HG02798 (cell line): ENCODE measurements around the gene TBC1D17.

Experiments
- ATAC-seq: cut with Tn5 transposase; IDR thresholded peaks from one replicate; pipeline ENCODE4 v1.9.1; 2021; ENCODE audit warnings: mild to moderate bottlenecking; ENCODE audit not compliant: unreplicated experiment, poor library complexity

TBC1D17 gene

DNA sequence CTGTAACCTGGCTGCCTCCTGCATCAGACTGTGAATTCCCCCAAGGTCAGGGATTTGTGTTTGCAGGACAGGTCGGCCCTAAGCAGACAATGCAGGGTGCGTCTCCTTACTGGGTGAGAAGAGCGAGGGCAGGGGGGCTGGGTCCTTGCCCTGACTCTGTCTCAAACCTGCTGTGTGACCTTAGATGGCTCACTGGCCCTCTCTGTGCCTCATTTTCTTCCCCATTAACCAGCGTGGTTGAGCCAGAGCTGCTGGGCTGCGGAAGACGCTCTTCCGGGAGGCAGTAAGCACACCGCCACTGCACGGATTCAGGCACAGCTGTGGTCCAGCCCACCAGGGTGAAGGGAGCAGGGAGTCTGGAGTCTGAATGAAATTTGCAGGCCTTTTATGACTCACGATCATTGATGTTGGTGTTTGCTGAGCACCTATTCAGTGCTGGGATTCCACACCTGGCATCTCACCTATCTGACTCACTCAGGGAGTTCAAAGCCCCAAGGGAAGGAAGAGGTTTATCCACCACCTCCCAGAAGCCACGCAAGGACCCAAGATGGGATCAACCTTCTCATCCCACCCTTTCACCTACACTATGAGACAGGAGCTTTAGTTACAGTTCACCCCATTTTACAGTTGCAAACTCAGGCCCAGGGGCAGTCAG is 2.9 kb upstream of the TBC1D17 start:
- no peak for ATAC-seq

DNA sequence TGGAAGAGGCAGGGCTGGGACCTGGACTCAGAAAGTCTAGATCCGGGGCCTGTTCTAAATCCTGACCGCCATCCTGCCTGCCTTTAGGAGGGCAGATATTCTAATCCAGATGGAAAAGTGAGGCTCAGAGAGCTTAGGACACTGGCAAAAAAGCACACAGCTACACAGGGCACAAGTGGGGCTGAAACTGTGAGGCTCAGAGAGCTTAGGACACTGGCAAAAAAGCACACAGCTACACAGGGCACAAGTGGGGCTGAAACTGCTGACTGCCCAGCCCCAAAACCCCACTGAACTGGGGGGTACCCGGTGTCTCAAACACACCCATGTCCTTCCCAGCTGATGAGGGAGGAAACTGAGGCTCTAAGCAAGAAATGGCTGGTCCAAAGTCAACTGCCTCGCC is 2.3 kb upstream of the TBC1D17 start:
- no peak for ATAC-seq

GRCh38 chr19:49875857-49876421 is 1.6 kb upstream of the TBC1D17 start:
- no peak for ATAC-seq

DNA sequence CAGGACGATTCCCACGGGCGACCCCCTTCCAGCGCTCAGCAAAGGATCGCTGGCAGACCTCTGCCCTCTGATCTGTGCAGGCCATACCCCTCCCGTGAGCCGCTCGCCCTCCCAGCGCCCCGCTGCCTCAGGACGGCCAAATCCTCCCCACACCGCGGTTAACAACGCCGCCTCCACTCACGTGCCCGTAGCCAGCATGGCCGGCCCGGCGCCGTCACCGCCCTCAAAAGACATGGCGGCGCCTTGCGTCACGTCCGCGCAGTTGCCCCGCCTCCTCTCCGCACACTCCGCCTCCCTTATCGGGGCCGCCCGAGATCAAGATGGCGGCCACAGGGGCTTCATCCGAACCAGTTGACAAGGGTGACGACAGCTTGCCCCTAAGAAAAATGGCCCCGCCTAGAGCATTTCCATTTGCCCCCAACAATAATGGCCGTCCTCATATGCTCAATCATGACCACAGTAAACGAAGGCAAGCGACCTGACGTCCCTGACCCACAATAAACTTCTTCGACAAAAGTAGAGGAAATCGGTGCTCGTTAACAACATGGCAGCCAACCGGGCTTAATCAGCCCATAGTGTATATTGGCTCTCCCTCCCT is 981 bp upstream of the TBC1D17 start:
- ATAC-seq: peak; percentile 53

GRCh38 chr19:49877879-49878743 is 609 bp downstream of the TBC1D17 start:
- peak; percentile 61 for ATAC-seq

DNA sequence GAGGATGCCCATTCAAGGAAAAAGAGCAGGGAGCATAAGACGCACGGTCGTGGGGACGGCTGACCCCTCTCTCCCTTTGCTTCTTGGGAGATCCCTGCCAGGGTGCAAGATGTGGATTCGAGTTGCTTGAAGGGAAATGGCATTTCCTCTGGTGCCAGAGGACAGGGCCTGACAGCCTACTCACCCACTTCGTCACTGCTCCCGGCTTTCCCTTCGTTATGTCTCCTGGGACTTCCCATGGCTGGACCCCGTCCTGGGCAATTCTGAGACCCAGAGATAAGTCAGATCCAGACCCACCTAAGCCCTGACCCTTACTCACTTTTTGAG is 1.2 kb downstream of the TBC1D17 start:
- no peak for ATAC-seq

DNA sequence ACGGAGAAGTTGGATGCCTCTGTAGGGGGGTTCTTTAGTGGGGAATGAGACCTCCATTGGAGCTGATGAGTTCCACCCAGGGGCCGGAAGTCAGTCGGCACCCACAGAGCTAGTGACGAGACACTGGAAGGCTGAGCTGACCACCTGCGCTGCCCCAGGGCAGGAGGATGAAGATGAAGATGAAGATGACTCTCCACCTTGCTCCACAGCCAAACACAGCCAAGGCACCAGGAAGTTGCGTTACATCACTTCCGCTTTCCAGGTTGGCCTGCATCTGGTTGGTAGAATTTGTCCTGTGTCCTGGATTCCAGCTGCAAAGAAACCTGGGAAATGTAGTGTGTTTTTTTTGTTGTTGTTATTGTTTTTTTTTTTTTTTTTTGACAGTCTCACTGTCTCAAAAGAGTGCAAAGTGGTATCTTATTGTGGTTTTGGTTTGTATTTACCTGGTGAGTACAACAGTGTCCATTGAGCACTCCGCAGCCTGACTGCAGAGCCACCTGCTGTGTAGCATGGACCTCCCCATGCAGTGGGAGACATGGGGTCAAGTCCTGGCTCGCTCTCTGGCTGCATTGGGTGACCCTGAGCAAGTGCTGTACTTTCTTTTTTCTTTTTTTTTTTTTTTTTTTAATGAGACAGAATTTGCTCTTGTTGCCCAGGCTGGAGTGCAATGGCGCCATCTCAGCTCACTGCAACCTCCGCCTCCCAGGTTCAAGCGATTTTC is 1.9 kb downstream of the TBC1D17 start:
- ATAC-seq: no peak

- no peak for ATAC-seq
These were observed 2.8 kb downstream of the TBC1D17 start for GRCh38 chr19:49880162-49880869.

- no peak for ATAC-seq
These were observed 3.7 kb downstream of the TBC1D17 start for GRCh38 chr19:49881186-49881585.

GRCh38 chr19:49881672-49882394 is 4.3 kb downstream of the TBC1D17 start:
- no peak for ATAC-seq

- ATAC-seq: no peak
These were observed 5.1 kb downstream of the TBC1D17 start for GRCh38 chr19:49882643-49883042.

DNA sequence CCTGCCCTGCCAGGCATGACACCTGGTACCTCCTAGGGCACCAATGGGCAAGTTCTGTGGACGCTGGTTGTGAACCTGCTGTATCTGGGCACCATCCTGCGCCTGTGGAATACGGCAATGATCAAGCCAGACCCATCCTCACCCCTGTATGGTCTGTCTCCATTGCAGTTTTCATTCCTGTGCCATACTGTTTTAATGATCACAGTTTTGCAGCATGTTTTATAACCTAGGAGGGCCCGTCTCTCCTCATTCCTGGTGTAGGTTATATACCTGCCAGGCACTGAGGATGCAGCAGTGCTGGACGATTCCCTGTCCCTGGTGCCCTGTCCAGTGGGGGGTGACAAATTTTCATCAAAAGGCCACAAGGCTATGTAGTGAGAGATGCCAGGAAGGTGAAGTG is 5.6 kb downstream of the TBC1D17 start:
- no peak for ATAC-seq

- no peak for ATAC-seq
These were observed 6.6 kb downstream of the TBC1D17 start for GRCh38 chr19:49884109-49884508.

DNA sequence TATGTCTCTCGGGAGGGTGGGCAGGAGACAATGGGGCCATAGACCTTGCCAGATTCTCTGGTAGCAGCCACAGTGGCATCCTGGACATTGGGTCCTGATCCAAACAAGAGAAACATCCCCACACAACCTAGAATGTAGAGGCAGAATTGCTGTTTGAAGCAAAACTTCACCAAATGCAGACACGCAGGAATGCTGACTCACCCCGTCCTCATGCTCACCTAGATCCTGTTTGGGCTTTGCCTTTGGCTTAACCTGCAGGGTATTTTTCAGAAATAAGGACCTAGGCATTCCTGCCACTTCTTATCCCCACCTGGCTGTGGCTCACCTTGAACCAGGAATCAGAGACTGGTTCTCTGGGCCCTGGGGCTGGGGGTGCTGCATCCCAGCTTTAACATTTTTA is 7.3 kb downstream of the TBC1D17 start:
- ATAC-seq: no peak

GRCh38 chr19:49887037-49887664 is 9.6 kb downstream of the TBC1D17 start:
- ATAC-seq: no peak

DNA sequence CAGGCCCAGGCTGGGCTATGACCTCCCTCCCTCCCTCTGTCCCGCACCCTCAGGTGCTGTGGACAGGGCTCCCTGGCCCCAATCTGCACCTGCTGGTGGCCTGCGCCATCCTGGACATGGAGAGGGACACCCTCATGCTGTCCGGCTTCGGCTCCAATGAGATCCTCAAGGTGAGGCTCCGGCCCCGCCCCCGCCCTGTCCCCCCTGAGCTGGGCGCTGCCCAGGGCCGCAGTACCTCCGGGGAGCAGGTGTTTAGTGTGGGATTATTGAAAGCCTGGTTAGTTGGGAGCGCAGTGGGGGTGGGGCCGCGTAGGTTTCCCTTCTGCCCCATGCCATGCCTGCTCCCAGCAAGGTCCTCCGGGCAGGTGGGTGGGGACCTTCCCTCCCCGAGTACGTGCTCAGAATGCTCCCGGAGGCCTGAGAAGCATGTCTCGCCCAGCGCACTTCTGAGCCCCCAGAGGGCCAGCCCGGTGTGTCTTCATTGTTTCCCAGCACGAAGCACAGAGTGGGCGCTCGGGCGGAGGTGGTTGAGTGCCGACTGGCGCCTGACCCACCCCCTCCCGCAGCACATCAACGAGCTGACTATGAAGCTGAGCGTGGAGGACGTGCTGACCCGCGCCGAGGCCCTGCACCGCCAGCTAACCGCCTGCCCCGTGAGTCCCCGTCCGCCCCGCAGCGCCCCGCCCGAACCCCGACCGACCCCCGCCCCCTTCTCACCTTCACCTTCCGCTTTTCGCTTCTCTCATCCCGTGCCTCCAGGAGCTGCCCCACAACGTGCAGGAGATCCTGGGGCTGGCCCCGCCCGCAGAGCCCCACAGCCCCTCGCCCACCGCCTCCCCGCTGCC is 10.4 kb downstream of the TBC1D17 start:
- no peak for ATAC-seq

DNA sequence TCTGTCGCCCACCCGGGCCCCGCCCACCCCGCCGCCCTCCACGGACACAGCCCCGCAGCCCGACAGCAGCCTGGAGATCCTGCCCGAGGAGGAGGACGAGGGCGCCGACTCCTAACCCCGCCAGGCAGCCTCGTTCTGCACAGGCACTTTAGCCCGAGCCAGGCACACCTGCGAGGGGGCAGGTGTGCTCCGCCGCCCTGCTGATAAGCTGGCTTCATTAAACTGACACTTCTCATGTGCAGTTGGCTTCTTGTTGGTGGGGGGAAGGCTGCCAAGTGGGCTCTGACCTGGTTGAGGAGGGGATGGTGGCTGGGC is 11.0 kb downstream of the TBC1D17 start:
- no peak for ATAC-seq

DNA sequence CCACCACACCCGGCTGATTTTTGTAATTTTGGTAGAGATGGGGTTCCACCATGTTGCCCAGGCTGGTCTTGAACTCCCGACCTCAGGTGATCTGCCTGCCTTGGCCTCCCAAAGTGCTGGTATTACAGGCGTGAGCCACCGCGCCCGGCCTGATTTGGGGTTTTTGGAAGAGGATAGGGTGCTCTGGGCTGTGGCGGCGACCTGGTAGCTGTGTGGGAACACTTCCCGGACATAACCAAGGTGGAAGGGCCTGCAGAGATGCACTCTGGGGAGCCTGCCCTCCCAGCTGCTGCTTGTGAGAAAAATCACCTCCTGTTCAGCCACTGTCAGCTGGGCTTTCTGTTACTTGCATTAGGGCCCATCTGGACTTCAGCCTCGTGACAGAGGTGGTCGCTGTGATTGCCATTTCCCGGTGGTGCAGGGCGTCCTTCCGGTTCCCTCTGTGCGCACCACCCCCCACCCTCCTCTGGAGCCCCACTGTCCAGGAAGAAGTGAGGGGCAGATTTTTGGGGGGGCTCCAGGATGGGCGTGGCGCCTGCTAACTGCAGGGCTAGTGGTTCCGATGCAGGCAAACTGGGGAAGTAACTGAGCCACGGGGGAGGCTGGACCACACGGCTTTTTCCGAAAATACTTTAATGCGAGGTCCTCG is 11.7 kb downstream of the TBC1D17 start:
- no peak for ATAC-seq
